SK-N-SH treated with all-trans-retinoic acid at 6 μM for 48 hours (cell line): Measurements from ENCODE around the gene ZSCAN10.

Experiments used
- ARNTL ChIP-seq: fragments of 450-650 bp; formaldehyde crosslinking; IDR thresholded peaks from 2 replicates; pipeline ENCODE4 v1.5.0; 2020; ENCODE audit warnings: low read depth, mild to moderate bottlenecking, moderate library complexity, borderline replicate concordance
- BACH2 ChIP-seq: fragments of 250-450 bp; sonication (Bioruptor Pico); IDR thresholded peaks from 2 replicates; pipeline ENCODE4 v1.9.0; 2021; ENCODE audit warnings: mild to moderate bottlenecking, borderline replicate concordance
- CSDC2 ChIP-seq: fragments of 250-450 bp; sonication (Bioruptor Pico); IDR thresholded peaks from 2 replicates; pipeline ENCODE4 v1.5.0; 2020; ENCODE audit warnings: mild to moderate bottlenecking, moderate library complexity
- ESRRG ChIP-seq: fragments of 250-450 bp; sonication (Bioruptor Pico); IDR thresholded peaks from 2 replicates; pipeline ENCODE4 v1.6.1; 2021; ENCODE audit warnings: mild to moderate bottlenecking
- RARB ChIP-seq: fragments of 250-450 bp; sonication (Bioruptor Pico); IDR thresholded peaks from 2 replicates; pipeline ENCODE4 v1.8.0; 2021; ENCODE audit warnings: mild to moderate bottlenecking, moderate library complexity
- ZC3H10 ChIP-seq: fragments of 250-450 bp; sonication (Bioruptor Pico); IDR thresholded peaks from 2 replicates; pipeline ENCODE4 v1.5.1; 2021; ENCODE audit warnings: mild to moderate bottlenecking, moderate library complexity
- ZFP30 ChIP-seq: fragments of 450-650 bp; formaldehyde crosslinking; IDR thresholded peaks from 2 replicates; pipeline ENCODE4 v1.5.0; 2022; ENCODE audit warnings: mild to moderate bottlenecking, moderate library complexity
- TF ChIP-seq, protein P1 (sequence below): fragments of 250-450 bp; sonication (Bioruptor Pico); IDR thresholded peaks from 2 replicates; pipeline ENCODE4 v1.8.0; 2020; ENCODE audit warnings: mild to moderate bottlenecking, moderate library complexity, borderline replicate concordance
- TF ChIP-seq, protein P2 (sequence below): fragments of 250-450 bp; sonication (Bioruptor Pico); IDR thresholded peaks from 2 replicates; pipeline ENCODE4 v1.8.0; 2021; ENCODE audit warnings: low read depth, mild to moderate bottlenecking, moderate library complexity, borderline replicate concordance
- TF ChIP-seq, protein P3 (sequence below): fragments of 250-450 bp; sonication (Bioruptor Pico); IDR thresholded peaks from 2 replicates; pipeline ENCODE4 v1.5.0; 2020; ENCODE audit warnings: mild to moderate bottlenecking, moderate library complexity
- TF ChIP-seq, protein P4 (sequence below): fragments of 250-450 bp; sonication (Bioruptor Pico); IDR thresholded peaks from 2 replicates; pipeline ENCODE4 v1.5.1; 2020; ENCODE audit warnings: low read depth, mild to moderate bottlenecking, moderate library complexity

GRCh38 chr16:3075523-3075915 is 23.6 kb downstream of the ZSCAN10 start:
- TF ChIP-seq RARB (CRISPR knock-in tag) (no peak), ZC3H10 (no peak), BACH2 (CRISPR knock-in tag) (no peak), ARNTL (CRISPR knock-in tag) (no peak), CSDC2 (no peak), ESRRG (CRISPR knock-in tag) (no peak), ZFP30 (CRISPR knock-in tag) (no peak)
- TF ChIP-seq, protein P1, sequence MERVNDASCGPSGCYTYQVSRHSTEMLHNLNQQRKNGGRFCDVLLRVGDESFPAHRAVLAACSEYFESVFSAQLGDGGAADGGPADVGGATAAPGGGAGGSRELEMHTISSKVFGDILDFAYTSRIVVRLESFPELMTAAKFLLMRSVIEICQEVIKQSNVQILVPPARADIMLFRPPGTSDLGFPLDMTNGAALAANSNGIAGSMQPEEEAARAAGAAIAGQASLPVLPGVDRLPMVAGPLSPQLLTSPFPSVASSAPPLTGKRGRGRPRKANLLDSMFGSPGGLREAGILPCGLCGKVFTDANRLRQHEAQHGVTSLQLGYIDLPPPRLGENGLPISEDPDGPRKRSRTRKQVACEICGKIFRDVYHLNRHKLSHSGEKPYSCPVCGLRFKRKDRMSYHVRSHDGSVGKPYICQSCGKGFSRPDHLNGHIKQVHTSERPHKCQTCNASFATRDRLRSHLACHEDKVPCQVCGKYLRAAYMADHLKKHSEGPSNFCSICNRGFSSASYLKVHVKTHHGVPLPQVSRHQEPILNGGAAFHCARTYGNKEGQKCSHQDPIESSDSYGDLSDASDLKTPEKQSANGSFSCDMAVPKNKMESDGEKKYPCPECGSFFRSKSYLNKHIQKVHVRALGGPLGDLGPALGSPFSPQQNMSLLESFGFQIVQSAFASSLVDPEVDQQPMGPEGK (CRISPR knock-in tag) = no peak
- TF ChIP-seq, protein P2, sequence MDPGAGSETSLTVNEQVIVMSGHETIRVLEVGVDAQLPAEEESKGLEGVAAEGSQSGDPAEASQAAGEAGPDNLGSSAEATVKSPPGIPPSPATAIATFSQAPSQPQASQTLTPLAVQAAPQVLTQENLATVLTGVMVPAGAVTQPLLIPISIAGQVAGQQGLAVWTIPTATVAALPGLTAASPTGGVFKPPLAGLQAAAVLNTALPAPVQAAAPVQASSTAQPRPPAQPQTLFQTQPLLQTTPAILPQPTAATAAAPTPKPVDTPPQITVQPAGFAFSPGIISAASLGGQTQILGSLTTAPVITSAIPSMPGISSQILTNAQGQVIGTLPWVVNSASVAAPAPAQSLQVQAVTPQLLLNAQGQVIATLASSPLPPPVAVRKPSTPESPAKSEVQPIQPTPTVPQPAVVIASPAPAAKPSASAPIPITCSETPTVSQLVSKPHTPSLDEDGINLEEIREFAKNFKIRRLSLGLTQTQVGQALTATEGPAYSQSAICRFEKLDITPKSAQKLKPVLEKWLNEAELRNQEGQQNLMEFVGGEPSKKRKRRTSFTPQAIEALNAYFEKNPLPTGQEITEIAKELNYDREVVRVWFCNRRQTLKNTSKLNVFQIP = no peak
- TF ChIP-seq, protein P3, sequence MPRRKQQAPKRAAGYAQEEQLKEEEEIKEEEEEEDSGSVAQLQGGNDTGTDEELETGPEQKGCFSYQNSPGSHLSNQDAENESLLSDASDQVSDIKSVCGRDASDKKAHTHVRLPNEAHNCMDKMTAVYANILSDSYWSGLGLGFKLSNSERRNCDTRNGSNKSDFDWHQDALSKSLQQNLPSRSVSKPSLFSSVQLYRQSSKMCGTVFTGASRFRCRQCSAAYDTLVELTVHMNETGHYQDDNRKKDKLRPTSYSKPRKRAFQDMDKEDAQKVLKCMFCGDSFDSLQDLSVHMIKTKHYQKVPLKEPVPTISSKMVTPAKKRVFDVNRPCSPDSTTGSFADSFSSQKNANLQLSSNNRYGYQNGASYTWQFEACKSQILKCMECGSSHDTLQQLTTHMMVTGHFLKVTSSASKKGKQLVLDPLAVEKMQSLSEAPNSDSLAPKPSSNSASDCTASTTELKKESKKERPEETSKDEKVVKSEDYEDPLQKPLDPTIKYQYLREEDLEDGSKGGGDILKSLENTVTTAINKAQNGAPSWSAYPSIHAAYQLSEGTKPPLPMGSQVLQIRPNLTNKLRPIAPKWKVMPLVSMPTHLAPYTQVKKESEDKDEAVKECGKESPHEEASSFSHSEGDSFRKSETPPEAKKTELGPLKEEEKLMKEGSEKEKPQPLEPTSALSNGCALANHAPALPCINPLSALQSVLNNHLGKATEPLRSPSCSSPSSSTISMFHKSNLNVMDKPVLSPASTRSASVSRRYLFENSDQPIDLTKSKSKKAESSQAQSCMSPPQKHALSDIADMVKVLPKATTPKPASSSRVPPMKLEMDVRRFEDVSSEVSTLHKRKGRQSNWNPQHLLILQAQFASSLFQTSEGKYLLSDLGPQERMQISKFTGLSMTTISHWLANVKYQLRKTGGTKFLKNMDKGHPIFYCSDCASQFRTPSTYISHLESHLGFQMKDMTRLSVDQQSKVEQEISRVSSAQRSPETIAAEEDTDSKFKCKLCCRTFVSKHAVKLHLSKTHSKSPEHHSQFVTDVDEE (CRISPR knock-in tag) = no peak
- TF ChIP-seq, protein P4, sequence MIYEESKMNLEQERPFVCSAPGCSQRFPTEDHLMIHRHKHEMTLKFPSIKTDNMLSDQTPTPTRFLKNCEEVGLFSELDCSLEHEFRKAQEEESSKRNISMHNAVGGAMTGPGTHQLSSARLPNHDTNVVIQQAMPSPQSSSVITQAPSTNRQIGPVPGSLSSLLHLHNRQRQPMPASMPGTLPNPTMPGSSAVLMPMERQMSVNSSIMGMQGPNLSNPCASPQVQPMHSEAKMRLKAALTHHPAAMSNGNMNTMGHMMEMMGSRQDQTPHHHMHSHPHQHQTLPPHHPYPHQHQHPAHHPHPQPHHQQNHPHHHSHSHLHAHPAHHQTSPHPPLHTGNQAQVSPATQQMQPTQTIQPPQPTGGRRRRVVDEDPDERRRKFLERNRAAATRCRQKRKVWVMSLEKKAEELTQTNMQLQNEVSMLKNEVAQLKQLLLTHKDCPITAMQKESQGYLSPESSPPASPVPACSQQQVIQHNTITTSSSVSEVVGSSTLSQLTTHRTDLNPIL (CRISPR knock-in tag) = no peak
